ENCODE measurements around the gene FHOD3. TPM values are rescaled to one million over a fixed set of nuclear protein-coding genes. Genes with fewer than 3 reads are reported as not detected.

FHOD3 gene
- total and polyA plus RNA-seq, 2 of the 4 experiments (the other 2 are of a cell fraction), result 14.6 to 16.0 TPM

DNA sequence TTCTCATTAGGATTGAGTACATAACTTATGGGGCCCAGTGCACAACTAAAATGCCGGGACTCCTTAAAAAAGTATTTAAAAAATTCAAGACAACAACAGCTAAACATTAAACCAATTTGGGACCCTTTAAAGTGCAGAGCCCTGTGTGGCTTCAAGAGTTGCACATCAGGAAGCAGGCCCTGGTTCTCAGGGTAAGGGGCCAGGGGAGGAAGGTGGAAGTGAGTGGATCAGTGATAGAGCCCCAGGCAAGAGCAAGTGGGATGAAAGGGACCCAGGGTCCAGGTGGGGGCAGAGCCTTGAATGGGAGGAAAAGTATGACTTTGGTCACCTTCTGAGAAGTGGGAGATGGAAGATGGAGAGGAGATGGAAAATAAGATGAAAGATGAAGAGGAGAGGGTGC is 2.3 kb upstream of the FHOD3 start:
- BruUV-seq (replicated peaks), result no TSS peak
- H4K8ac ChIP-seq (ENCODE audit: low read depth in 2 of 2, low read length in 2 of 2), result no peak overlapping the region
- peak overlapping the region; percentile 58 for H2AK5ac ChIP-seq (ENCODE audit: low read depth, low read length)
- H3K4me2 ChIP-seq (ENCODE audit: low read depth, low read length), result no peak overlapping the region
- ATAC-seq (ENCODE audit: low read depth) (no peak), DNase-seq (no peak)
- no peak overlapping the region for H3K4ac ChIP-seq (ENCODE audit: low read depth, low read length)
- no peak overlapping the region for H4K5ac ChIP-seq (ENCODE audit: low read depth, low read length)
- no peaks in the 10 kb centered on the region for H3K36me3 ChIP-seq (ENCODE audit: control insufficient read depth, insufficient read depth, low read length)
- no peak overlapping the region for H3K18ac ChIP-seq (ENCODE audit: low read depth, low read length)
- H2BK20ac ChIP-seq (ENCODE audit: low read depth, low read length), result no peak overlapping the region; the same call in 1 of the 2 replicates
- H2BK5ac ChIP-seq (ENCODE audit: low read depth, low read length, poor library complexity, severe bottlenecking), result no peak overlapping the region
- H3K27me3 ChIP-seq (ENCODE audit: control insufficient read depth, insufficient read depth, low read length), result no peaks in the 10 kb centered on the region
- no peak overlapping the region for H2AFZ ChIP-seq (replicated peaks; ENCODE audit: low read length, poor library complexity)
- CTCF ChIA-PET, result interaction anchor here (1.4 kb wide), 1 partner anchor 11 kb away, joined by 4 read pairs; no protein-coding TSS in a partner anchor
- dilution Hi-C loops (cut with HindIII; ENCODE audit: low sequenced_read_pairs, unreplicated experiment), result no loop called here
- intact Hi-C loops (cut with micrococcal nuclease), result loop anchor here (5.0 kb wide), 2 partner anchors 262 to 512 kb away; no protein-coding TSS in a partner anchor
- no peaks in the 10 kb centered on the region for H4K20me1 ChIP-seq (ENCODE audit: insufficient read depth, low read length)
- H3K9ac ChIP-seq (ENCODE audit: low read depth, low read length), result no peak overlapping the region
- no peak overlapping the region for H3K4me3 ChIP-seq (ENCODE audit: insufficient read depth, low read depth, low read length)
- H2AK9ac ChIP-seq (replicated peaks; ENCODE audit: low read depth, low read length, poor library complexity), result no peak overlapping the region
- no peaks in the 10 kb centered on the region for H3K9me3 ChIP-seq (ENCODE audit: control insufficient read depth, insufficient read depth, low read length)
- POLR2A ChIA-PET (ENCODE audit: unreplicated experiment), result no interaction called here
- TF ChIP-seq POLR2A (IDR thresholded peaks at IDR 0.05; ENCODE audit: low read depth, low read length), result no peak
- no peak for TF ChIP-seq NFE2L2 (IDR thresholded peaks at IDR 0.05; ENCODE audit: low read depth, low read length)
- no peak for TF ChIP-seq RAD21 (IDR thresholded peaks at IDR 0.05; ENCODE audit: low read length)
- no peak for TF ChIP-seq CEBPB (IDR thresholded peaks at IDR 0.05; ENCODE audit: low read depth, low read length)
- no peak for TF ChIP-seq RCOR1 (IDR thresholded peaks at IDR 0.05; ENCODE audit: insufficient replicate concordance, low read length)
- TF ChIP-seq BHLHE40 (IDR thresholded peaks at IDR 0.05; ENCODE audit: low read depth, low read length), result no peak
- TF ChIP-seq, protein P1, sequence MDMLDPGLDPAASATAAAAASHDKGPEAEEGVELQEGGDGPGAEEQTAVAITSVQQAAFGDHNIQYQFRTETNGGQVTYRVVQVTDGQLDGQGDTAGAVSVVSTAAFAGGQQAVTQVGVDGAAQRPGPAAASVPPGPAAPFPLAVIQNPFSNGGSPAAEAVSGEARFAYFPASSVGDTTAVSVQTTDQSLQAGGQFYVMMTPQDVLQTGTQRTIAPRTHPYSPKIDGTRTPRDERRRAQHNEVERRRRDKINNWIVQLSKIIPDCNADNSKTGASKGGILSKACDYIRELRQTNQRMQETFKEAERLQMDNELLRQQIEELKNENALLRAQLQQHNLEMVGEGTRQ (IDR thresholded peaks at IDR 0.05; ENCODE audit: low read depth, low read length), result no peak
- TF ChIP-seq, protein P2, sequence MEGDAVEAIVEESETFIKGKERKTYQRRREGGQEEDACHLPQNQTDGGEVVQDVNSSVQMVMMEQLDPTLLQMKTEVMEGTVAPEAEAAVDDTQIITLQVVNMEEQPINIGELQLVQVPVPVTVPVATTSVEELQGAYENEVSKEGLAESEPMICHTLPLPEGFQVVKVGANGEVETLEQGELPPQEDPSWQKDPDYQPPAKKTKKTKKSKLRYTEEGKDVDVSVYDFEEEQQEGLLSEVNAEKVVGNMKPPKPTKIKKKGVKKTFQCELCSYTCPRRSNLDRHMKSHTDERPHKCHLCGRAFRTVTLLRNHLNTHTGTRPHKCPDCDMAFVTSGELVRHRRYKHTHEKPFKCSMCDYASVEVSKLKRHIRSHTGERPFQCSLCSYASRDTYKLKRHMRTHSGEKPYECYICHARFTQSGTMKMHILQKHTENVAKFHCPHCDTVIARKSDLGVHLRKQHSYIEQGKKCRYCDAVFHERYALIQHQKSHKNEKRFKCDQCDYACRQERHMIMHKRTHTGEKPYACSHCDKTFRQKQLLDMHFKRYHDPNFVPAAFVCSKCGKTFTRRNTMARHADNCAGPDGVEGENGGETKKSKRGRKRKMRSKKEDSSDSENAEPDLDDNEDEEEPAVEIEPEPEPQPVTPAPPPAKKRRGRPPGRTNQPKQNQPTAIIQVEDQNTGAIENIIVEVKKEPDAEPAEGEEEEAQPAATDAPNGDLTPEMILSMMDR (conservative IDR thresholded peaks at IDR 0.05; ENCODE audit: low read depth, low read length), result no peak
- TF ChIP-seq, protein P3, sequence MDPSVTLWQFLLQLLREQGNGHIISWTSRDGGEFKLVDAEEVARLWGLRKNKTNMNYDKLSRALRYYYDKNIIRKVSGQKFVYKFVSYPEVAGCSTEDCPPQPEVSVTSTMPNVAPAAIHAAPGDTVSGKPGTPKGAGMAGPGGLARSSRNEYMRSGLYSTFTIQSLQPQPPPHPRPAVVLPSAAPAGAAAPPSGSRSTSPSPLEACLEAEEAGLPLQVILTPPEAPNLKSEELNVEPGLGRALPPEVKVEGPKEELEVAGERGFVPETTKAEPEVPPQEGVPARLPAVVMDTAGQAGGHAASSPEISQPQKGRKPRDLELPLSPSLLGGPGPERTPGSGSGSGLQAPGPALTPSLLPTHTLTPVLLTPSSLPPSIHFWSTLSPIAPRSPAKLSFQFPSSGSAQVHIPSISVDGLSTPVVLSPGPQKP (IDR thresholded peaks at IDR 0.05; ENCODE audit: borderline replicate concordance, low read depth, low read length), result no peak
- no peak for TF ChIP-seq RFX5 (IDR thresholded peaks at IDR 0.05; ENCODE audit: low read depth, low read length)
- H3K23ac ChIP-seq (ENCODE audit: low read depth, low read length), result no peak overlapping the region
- peaks cover 3% of the 10 kb centered on the region; the same call in 1 of the 2 replicates for H3K4me1 ChIP-seq (ENCODE audit: control insufficient read depth, insufficient read depth, low read length)
- peaks cover 0 to 12% of the 10 kb centered on the region in 2 experiments; a peak in 2 of 4 replicates for H3K79me1 ChIP-seq (ENCODE audit: low read depth in 1 of 2, low read length in 2 of 2)
- 0 out of 2 replicates have a peak overlapping the region, but pooled peaks have one; percentile 19 for H4K91ac ChIP-seq (ENCODE audit: insufficient read depth, low read depth, low read length)
- no peak overlapping the region for H3K56ac ChIP-seq (ENCODE audit: extremely low read depth, insufficient read depth, low read length)
- H3K27ac ChIP-seq (ENCODE audit: insufficient read depth, low read length), result no peak overlapping the region
- whole genome bisulfite sequencing, 2 experiments (ENCODE audit: extremely low coverage in 2 of 2, insufficient read length in 1 of 2), result no CpG with 5 or more reads among the region's 1 CpG
- in situ Hi-C loops (cut with MboI; ENCODE audit: low sequenced_read_pairs), result no loop called here
- peaks cover 12% of the 10 kb centered on the region for H3K9me1 ChIP-seq (ENCODE audit: insufficient read depth, low read length)
- peak overlapping the region; percentile 4; the same call in 1 of the 3 replicates for H2BK15ac ChIP-seq (ENCODE audit: low read depth, low read length)
- no peak overlapping the region for H2BK120ac ChIP-seq (ENCODE audit: low read depth, low read length)
- no peak overlapping the region for H3K14ac ChIP-seq (replicated peaks; ENCODE audit: low read depth, low read length)

Data from IMR-90 (cell line).